HepG2 (cell line): ENCODE measurements around the gene SNX13. TPM values are rescaled to one million over a fixed set of nuclear protein-coding genes. Genes with fewer than 3 reads are reported as not detected.
A peak's percentile ranks its signal among the peaks of the same experiment; 100 is the strongest.

Experiments
- ATAC-seq: fragments of 200-7000 bp; cut with Tn5 transposase; 3 replicates; pipeline ENCODE4 v1.9.1; 2020; ENCODE audit warnings: mild to moderate bottlenecking, moderate library complexity
- BruUV-seq: library from RNA; stranded (reverse); fragments of 400-500 nt; replicated peaks from 2 replicates; lab custom pipeline; 2021; lab: Mats Ljungman, UMichigan
- CTCF ChIA-PET: fragments of 300-600 bp; formaldehyde crosslinking; extraction: SDS; loops from one replicate; lab custom pipeline; 2021; ENCODE audit warnings: low total read pairs, inconsistent platforms, low intra/inter-chr PET ratio; lab: Yijun Ruan, JAX
- POLR2A ChIA-PET: fragments of 350-600 bp; sonication (Branson Sonifier 250); formaldehyde crosslinking; loops from one replicate; lab custom pipeline; 2020; ENCODE audit warnings: antibody characterized with exemption, inconsistent platforms; lab: Yijun Ruan, JAX
- DNase-seq: peaks from one replicate; pipeline ENCODE4 v3.0.0-alpha.2; 2015; ENCODE audit warnings: low spot score
- FAIRE-seq: peaks from 3 replicates; lab custom pipeline; 2011; peaks lifted over from hg19 to GRCh38; lab: Jason Lieb, UNC
- H2AFZ ChIP-seq: one replicate; pipeline ENCODE4 v1.6.1; 2011; ENCODE audit warnings: low read length, inconsistent platforms
- H3K27ac ChIP-seq: fragments of 300-600 bp; 3 replicates; pipeline ENCODE4 v1.8.0; 2011; ENCODE audit warnings: mixed run types, mild to moderate bottlenecking, mixed read lengths, low read length, inconsistent platforms; ENCODE audit not compliant: insufficient read depth; ENCODE audit errors: extremely low read length
- H3K27me3 ChIP-seq, 2 experiments: fragments of 200-600 bp in 1 of 2; 2 replicates in 1 of 2; 3 replicates in 1 of 2; pipeline versions ENCODE4 v1.6.0 to v1.8.0; 2011; ENCODE audit warnings: low read length in 2 of 2, mild to moderate bottlenecking in 2 of 2, moderate library complexity in 2 of 2, inconsistent platforms in 1 of 2; ENCODE audit not compliant: insufficient read depth in 2 of 2, control insufficient read depth in 1 of 2
- H3K36me3 ChIP-seq, 2 experiments: fragments of 200-600 bp in 1 of 2; replicated peaks in 1 of 2; 2 replicates in 1 of 2; 3 replicates in 1 of 2; pipeline versions ENCODE4 v1.5.1 to v1.8.0; 2011; ENCODE audit warnings: low read length in 2 of 2, inconsistent platforms in 1 of 2; ENCODE audit not compliant: insufficient read depth in 2 of 2, control insufficient read depth in 1 of 2
- H3K4me1 ChIP-seq: 2 replicates; pipeline ENCODE4 v1.5.1; 2012; ENCODE audit warnings: low read length, inconsistent platforms; ENCODE audit not compliant: insufficient read depth
- H3K4me2 ChIP-seq: 2 replicates; pipeline ENCODE4 v1.6.0; 2011; ENCODE audit warnings: low read depth, low read length, inconsistent platforms
- H3K4me3 ChIP-seq, 3 experiments: fragments of 200-600 bp in 1 of 3; sonication (generic), shearing (Covaris generic) in 1 of 3; replicated peaks in 1 of 3; 2 replicates each; pipeline ENCODE4 v1.5.1; 2011 to 2016; ENCODE audit warnings: low read length in 3 of 3, inconsistent platforms in 2 of 3, low read depth in 2 of 3, mild to moderate bottlenecking in 2 of 3, control low read depth in 1 of 3, mixed read lengths in 1 of 3; ENCODE audit not compliant: insufficient read depth in 1 of 3
- H3K79me2 ChIP-seq: one replicate; pipeline ENCODE4 v1.6.1; 2011; ENCODE audit warnings: low read length, inconsistent platforms; ENCODE audit not compliant: insufficient read depth
- H3K9ac ChIP-seq: 2 replicates; pipeline ENCODE4 v1.6.0; 2011; ENCODE audit warnings: mild to moderate bottlenecking, low read depth, low read length, inconsistent platforms; ENCODE audit not compliant: insufficient read depth
- H3K9me3 ChIP-seq: 2 replicates; pipeline ENCODE4 v1.5.1; 2012; ENCODE audit warnings: mild to moderate bottlenecking, low read length
- H4K20me1 ChIP-seq: 2 replicates; pipeline ENCODE4 v1.6.0; 2011; ENCODE audit warnings: inconsistent platforms, mild to moderate bottlenecking, low read length, moderate library complexity; ENCODE audit not compliant: insufficient read depth
- HNF1B ChIP-seq: sonication (generic); formaldehyde crosslinking; IDR thresholded peaks from 2 replicates; pipeline ENCODE4 v1.5.1; 2020; ENCODE audit warnings: mild to moderate bottlenecking, moderate library complexity, missing genetic modification reagents
- MAFK ChIP-seq, 2 experiments: IDR thresholded peaks in 1 of 2; conservative IDR thresholded peaks in 1 of 2; 2 replicates each; pipeline ENCODE4 v1.6.1; 2011; ENCODE audit warnings: improper control_type of control experiment in 2 of 2, low read length in 2 of 2
- PTBP1 ChIP-seq: fragments of 200-400 bp; formaldehyde crosslinking; IDR thresholded peaks from 2 replicates; pipeline ENCODE4 v1.6.1; 2018; ENCODE audit warnings: low read length, low read depth; ENCODE audit not compliant: poor library complexity, severe bottlenecking
- RNF2 ChIP-seq: fragments of 450-650 bp; conservative IDR thresholded peaks from 2 replicates; pipeline ENCODE4 v1.6.1; 2016; ENCODE audit warnings: low read depth
- SMAD3 ChIP-seq: sonication (generic); formaldehyde crosslinking; IDR thresholded peaks from 2 replicates; pipeline ENCODE4 v1.4.0; 2020; ENCODE audit warnings: missing genetic modification reagents
- ZGPAT ChIP-seq: IDR thresholded peaks from 2 replicates; pipeline ENCODE4 v1.6.1; 2016; ENCODE audit warnings: mild to moderate bottlenecking
- WGBS: methylation state at CpG from one replicate; pipeline ENCODE4 v1.1.6; 2017; ENCODE audit warnings: low lambda C conversion rate; 5-methylcytosine and 5-hydroxymethylcytosine counted together
- in situ Hi-C: cut with HindIII; loops from 2 replicates; pipeline ENCODE4 v1.10.0; 2017; ENCODE audit warnings: low pct_unique_long_range_greater_than_20kb; ENCODE audit not compliant: extremely low pct_ligation_motif_present
- intact Hi-C: fragments of 100-400 bp; cut with micrococcal nuclease; formaldehyde crosslinking; loops from one replicate; pipeline ENCODE4 v1.10.0; 2022; ENCODE audit not compliant: unreplicated experiment
- polyA plus RNA-seq, 8 experiments: library from polyadenylated mRNA; depleted of rRNA in 3 of 8; stranded (reverse) in 7 of 8; unstranded in 1 of 8; fragments of >200 nt; fragmentation: Illumina TruSeq in 4 of 8; extraction: Trizol in 4 of 8; gene quantifications; 2 replicates each; pipeline versions ENCODE4 v1.2.1 to v1.2.3, GENCODE V29; 2011 to 2016; ENCODE audit warnings: low read depth in 4 of 8, missing spikeins in 1 of 8, mixed read lengths in 1 of 8; ENCODE audit not compliant: insufficient read depth in 1 of 8
- total RNA-seq, 5 experiments: library from RNA; depleted of rRNA; stranded (reverse); fragments of >200 nt; fragmentation: Illumina TruSeq; extraction: Trizol; gene quantifications; 2 replicates each; pipeline ENCODE4 v1.2.3, GENCODE V29; 2016; ENCODE audit warnings: low read depth in 1 of 5
- TF ChIP-seq, protein P1 (sequence below): sonication (generic); formaldehyde crosslinking; IDR thresholded peaks from 2 replicates; pipeline ENCODE4 v1.5.0; 2020; ENCODE audit warnings: missing genetic modification reagents

Gene SNX13
- total and polyA plus RNA-seq, 2 of the 13 experiments (the other 11 are each of a cell fraction or from before 2014, with no cell fraction given) = 14.3 to 32.3 TPM

DNA sequence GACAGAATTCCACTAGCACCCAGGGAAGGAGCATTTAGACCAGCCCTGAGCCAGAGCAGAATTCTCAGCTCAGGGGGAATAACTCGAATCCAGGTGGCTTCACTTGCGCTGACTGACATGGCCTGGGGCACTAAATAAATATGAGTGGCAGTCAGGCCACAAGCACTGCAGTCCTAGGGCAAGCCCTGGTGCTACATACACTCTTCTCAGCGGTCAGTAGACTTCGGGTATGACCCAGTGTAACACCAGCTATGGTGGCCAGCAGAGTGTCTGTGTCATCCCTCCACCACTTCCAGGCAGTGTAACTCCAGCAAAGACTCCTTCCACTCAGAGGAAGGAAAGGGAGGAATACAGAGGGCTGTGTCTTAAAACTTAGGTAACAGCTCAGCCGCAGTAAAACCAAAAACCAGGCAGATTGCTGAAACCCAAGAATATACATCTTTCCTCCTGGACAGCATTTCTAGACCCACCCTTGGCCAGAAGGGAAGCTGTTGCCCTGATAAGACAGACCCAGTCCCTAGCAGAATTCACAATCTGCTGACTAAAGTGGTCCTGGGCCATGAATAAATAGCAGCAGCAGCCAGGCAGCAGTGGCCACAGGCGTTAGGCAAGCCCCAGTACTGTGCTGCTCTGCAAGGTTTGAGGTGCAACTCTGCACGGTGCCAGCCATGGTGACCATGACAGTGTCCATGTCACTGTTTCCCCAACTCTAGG lies 77.0 kb downstream of the SNX13 start:
- no peak overlapping the region for H3K4me3 ChIP-seq
- 100% methylated on average over 4 of the region's 7 CpGs for WGBS
- H3K27ac ChIP-seq = no peak overlapping the region
- no peak overlapping the region for H3K9ac ChIP-seq
- 0 out of 4 replicates have a peak, but pooled peaks of 1 of the 2 experiments have one; percentile 9 for TF ChIP-seq MAFK (conservative IDR thresholded peaks at IDR 0.05 in 1 of 2, IDR thresholded peaks at IDR 0.05 in 1 of 2; ENCODE audit: low read length in 2 of 2)
- TF ChIP-seq, protein P1, sequence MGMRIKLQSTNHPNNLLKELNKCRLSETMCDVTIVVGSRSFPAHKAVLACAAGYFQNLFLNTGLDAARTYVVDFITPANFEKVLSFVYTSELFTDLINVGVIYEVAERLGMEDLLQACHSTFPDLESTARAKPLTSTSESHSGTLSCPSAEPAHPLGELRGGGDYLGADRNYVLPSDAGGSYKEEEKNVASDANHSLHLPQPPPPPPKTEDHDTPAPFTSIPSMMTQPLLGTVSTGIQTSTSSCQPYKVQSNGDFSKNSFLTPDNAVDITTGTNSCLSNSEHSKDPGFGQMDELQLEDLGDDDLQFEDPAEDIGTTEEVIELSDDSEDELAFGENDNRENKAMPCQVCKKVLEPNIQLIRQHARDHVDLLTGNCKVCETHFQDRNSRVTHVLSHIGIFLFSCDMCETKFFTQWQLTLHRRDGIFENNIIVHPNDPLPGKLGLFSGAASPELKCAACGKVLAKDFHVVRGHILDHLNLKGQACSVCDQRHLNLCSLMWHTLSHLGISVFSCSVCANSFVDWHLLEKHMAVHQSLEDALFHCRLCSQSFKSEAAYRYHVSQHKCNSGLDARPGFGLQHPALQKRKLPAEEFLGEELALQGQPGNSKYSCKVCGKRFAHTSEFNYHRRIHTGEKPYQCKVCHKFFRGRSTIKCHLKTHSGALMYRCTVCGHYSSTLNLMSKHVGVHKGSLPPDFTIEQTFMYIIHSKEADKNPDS (CRISPR knock-in tag) = no peak
- H3K4me1 ChIP-seq = no peaks in the 10 kb centered on the region
- no peak for DNase-seq
- CTCF ChIA-PET = no interaction called here
- POLR2A ChIA-PET = no interaction called here
- H2AFZ ChIP-seq = no peak overlapping the region
- no peaks in the 10 kb centered on the region for H3K79me2 ChIP-seq
- intact Hi-C loops = loop anchor here (10.0 kb wide), 1 partner anchor 88 kb away; no protein-coding TSS in a partner anchor
- H3K9me3 ChIP-seq = no peaks in the 10 kb centered on the region
- no peaks in the 10 kb centered on the region for H3K27me3 ChIP-seq
- no peaks in the 10 kb centered on the region for H4K20me1 ChIP-seq
- no TSS peak for BruUV-seq
- peak; percentile 38; the same call in 2 of the 3 replicates for ATAC-seq
- peaks cover 3 to 23% of the 10 kb centered on the region in 2 experiments; a peak in 3 of 5 replicates for H3K36me3 ChIP-seq
- in situ Hi-C loops = no loop called here
- H3K4me2 ChIP-seq = no peak overlapping the region
- no peak for FAIRE-seq

GRCh38 chr7:17856251-17856650 lies 84.0 kb downstream of the SNX13 start:
- WGBS = 100% methylated on average over 1 of the region's 1 CpG
- Histone ChIP-seq H3K9ac (no peak overlapping the region), H3K79me2 (no peaks in the 10 kb centered on the region), H2AFZ (no peak overlapping the region), H3K4me2 (no peak overlapping the region), H3K9me3 (no peaks in the 10 kb centered on the region), H4K20me1 (no peaks in the 10 kb centered on the region), H3K27me3 (no peaks in the 10 kb centered on the region), H3K4me3 (no peak overlapping the region), H3K4me1 (no peaks in the 10 kb centered on the region), H3K36me3 (peaks cover 1 to 9% of the 10 kb centered on the region in 2 experiments; a peak in 3 of 5 replicates), H3K27ac (no peak overlapping the region)
- intact Hi-C loops = no loop called here
- no peak for TF ChIP-seq ZGPAT (CRISPR knock-in tag)
- no peak for TF ChIP-seq SMAD3 (CRISPR knock-in tag)
- no peak for TF ChIP-seq PTBP1
- no peak for TF ChIP-seq RNF2
- TF ChIP-seq HNF1B = no peak
- DNase-seq = no peak
- POLR2A ChIA-PET = no interaction called here
- CTCF ChIA-PET = no interaction called here
- no peak for FAIRE-seq
- in situ Hi-C loops = no loop called here
- ATAC-seq = no peak
- no TSS peak for BruUV-seq
